Activated naive CD8-positive, alpha-beta T cell treated with anti-CD3 and anti-CD28 coated beads for 36 hours (primary cell): ENCODE results near the gene KIRREL3. TPM values are rescaled to one million over a fixed set of nuclear protein-coding genes. Genes with fewer than 3 reads are reported as not detected.

Source experiments
- DNase-seq: peaks from one replicate; pipeline ENCODE4 v3.0.0; 2021
- H3K27ac Mint-ChIP-seq: one replicate; pipeline ENCODE4 v1.8.0; 2022; ENCODE audit warnings: mild to moderate bottlenecking, moderate library complexity, mixed read lengths
- H3K27me3 Mint-ChIP-seq: one replicate; pipeline ENCODE4 v1.8.0; 2022; ENCODE audit warnings: mild to moderate bottlenecking, mixed read lengths
- H3K36me3 Mint-ChIP-seq: one replicate; pipeline ENCODE4 v1.8.0; 2021; ENCODE audit warnings: mild to moderate bottlenecking, mixed read lengths
- H3K4me1 Mint-ChIP-seq: one replicate; pipeline ENCODE4 v1.8.0; 2021; ENCODE audit warnings: mixed read lengths
- H3K4me3 Mint-ChIP-seq: one replicate; pipeline ENCODE4 v1.8.0; 2022; ENCODE audit warnings: mild to moderate bottlenecking, moderate library complexity, mixed read lengths
- H3K9me3 Mint-ChIP-seq: one replicate; pipeline ENCODE4 v1.8.0; 2022; ENCODE audit warnings: mixed read lengths
- total RNA-seq, 2 experiments: library from RNA; stranded (reverse); gene quantifications; one replicate each; pipeline ENCODE4 v1.2.3, GENCODE V29; 2021

The KIRREL3 gene
- total RNA-seq, 2 experiments from 2014 or later: not detected

DNA sequence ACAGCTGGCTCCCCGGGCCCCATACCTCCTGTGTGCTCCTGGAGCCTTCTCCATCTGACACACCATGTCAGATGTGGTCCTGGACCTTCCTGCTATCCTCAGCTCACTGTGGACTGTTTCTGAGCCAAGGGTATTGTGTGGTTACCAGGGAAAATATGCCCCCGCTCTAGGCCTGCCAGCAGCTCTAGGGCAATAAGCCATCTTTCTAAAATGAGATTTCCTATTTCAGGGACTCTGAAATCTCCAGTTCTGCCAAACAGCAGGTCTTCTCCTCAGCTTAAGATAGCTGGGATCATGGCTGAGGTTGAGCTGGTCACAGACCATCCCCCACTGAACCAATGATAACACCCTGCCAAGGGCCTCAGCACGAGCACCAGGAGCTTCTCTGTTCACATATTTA, 417.5 kb downstream of the KIRREL3 start:
- Mint-ChIP-seq H3K4me1 (no peaks in the 10 kb centered on the region), H3K27me3 (no peaks in the 10 kb centered on the region), H3K36me3 (no peaks in the 10 kb centered on the region), H3K27ac (no peak overlapping the region), H3K9me3 (no peaks in the 10 kb centered on the region), H3K4me3 (no peak overlapping the region)
- no peak for DNase-seq

DNA sequence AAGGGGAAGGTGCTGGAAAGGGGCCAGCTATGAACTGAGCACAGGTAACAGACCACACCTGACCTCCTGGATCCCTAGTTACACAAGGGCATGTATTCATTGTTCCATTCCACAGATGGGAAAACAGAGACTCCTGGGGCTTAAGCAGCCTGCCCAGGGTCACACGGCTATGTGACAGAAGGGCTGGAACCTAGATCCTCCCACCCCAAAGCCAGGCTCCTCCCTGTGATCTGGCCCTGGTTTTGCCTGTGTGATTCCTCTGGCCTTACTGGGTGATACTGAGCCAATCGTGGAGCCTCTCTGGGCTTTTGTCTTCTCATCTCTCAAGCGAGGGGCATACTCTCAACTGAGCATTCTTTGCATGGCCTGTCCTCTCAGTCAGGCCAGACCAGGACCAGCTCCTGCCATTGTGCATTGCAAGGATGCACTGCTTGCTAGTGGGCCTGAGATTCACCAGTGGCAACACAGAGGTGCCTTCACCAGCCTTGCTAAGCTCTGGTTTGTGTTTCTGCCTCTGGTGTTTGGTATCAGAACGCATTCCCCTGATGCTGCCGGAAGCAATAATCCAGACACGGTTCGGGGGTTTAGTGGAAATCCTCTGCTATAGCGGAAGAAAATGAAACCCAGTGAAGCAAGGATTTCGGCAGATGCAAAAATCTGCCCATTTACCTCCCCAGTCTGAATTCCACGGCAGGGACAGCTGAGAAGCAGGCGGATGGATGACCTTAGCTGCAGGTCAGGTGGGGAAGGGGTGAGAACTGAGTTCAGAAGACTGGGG, 418.5 kb downstream of the KIRREL3 start:
- Mint-ChIP-seq H3K27me3 (no peaks in the 10 kb centered on the region), H3K4me1 (no peaks in the 10 kb centered on the region), H3K27ac (no peak overlapping the region), H3K9me3 (no peaks in the 10 kb centered on the region), H3K36me3 (no peaks in the 10 kb centered on the region), H3K4me3 (no peak overlapping the region)
- no peak for DNase-seq

DNA sequence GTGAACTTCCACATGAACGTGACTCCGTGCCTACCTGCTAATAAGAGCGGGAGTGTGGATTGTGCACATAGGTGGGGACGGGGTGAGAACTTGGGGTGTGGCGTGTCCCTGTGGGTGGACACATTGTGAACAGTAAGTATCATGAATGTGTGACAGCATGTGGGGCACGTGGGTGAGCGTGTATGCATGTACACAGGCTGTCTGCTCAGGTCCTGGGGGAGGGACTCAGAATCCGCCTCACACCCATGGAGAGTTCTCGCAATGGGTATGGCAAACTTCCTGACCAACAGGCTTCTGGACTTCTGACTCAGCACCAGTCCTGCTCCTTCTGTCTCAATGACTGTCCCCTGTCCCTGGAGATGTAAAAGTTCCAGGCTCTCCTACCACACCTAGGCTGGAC, 422.1 kb downstream of the KIRREL3 start:
- no peaks in the 10 kb centered on the region for H3K27me3 Mint-ChIP-seq
- no peak overlapping the region for H3K27ac Mint-ChIP-seq
- no peaks in the 10 kb centered on the region for H3K36me3 Mint-ChIP-seq
- no peak for DNase-seq
- H3K4me3 Mint-ChIP-seq: no peak overlapping the region
- no peaks in the 10 kb centered on the region for H3K9me3 Mint-ChIP-seq
- H3K4me1 Mint-ChIP-seq: no peaks in the 10 kb centered on the region

DNA sequence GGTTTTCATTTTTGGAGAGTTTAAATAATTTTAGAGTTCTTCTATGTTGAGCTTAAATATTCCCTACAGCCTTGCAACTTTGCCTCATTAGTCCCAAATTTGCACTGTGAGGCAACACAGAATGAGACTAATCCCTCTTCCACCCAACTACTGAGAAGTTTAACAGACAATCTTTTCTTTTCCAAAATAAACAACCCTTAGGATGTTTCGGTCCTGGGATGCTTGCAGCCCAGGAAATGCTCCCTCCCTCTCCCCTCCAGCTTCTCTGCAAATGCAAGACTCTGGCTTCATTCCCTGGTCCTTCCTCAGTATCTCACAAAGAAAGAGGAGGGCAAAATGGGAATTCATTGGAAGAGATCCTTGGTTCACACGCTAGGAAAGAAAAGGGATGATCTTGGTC, 422.5 kb downstream of the KIRREL3 start:
- Mint-ChIP-seq H3K27ac (no peak overlapping the region), H3K9me3 (no peaks in the 10 kb centered on the region), H3K4me3 (no peak overlapping the region), H3K4me1 (no peaks in the 10 kb centered on the region), H3K36me3 (no peaks in the 10 kb centered on the region), H3K27me3 (no peaks in the 10 kb centered on the region)
- DNase-seq: no peak

DNA sequence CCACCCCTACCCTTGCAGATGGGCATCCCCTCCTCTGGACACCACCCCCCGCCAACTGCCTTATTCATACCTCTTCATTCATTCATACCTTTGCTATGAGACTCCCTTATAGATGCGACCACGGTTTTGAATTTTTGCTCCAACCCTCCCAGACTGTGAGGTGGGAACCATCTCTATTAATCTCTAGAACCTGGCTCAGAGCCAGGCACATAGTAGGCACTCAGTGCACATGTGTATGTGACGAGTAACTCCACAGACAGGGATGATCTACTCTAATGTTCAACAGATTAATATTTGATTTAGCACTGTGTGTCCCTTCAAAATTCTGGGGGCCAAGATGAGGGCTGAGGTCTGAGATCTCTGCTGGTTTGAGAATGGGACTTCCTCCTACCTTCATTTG, 424.7 kb downstream of the KIRREL3 start:
- no peak overlapping the region for H3K4me3 Mint-ChIP-seq
- no peak for DNase-seq
- H3K27ac Mint-ChIP-seq: no peak overlapping the region
- no peaks in the 10 kb centered on the region for H3K36me3 Mint-ChIP-seq
- H3K9me3 Mint-ChIP-seq: no peaks in the 10 kb centered on the region
- H3K4me1 Mint-ChIP-seq: no peaks in the 10 kb centered on the region
- peaks cover 12% of the 10 kb centered on the region for H3K27me3 Mint-ChIP-seq

DNA sequence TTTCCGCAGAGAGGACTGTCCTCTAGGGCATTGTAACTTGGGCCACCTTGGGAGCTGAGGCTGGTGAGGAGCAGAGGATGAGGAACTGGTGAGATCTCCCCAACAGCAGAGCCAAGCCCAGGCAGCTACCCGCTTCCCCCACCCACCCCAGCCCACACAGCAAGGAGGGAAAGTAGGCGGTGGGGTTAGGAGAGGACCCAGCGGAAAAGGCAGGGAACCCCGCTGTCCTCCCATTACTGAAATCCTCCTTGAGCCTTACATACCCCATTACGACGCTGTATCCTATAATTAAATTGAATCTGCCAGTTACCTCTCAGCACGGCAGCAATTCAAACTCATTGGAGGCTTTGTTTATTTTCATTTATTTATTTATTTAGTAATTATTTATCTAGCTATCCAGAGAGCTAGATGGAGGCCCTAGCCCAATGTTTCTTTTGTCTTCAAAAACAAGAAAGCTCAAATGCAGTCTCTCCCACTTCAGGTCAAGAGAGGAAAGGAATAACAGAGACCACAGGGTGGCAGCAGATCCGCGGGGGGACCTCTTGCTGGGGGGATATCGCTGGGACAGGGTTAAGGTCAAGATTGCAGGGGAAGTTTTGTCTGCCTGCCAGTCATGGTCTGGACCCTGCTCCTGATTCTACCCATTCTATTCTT, 427.1 kb downstream of the KIRREL3 start:
- peaks cover 17% of the 10 kb centered on the region for H3K27me3 Mint-ChIP-seq
- DNase-seq: no peak
- H3K36me3 Mint-ChIP-seq: no peaks in the 10 kb centered on the region
- no peak overlapping the region for H3K27ac Mint-ChIP-seq
- no peaks in the 10 kb centered on the region for H3K9me3 Mint-ChIP-seq
- no peak overlapping the region for H3K4me3 Mint-ChIP-seq
- H3K4me1 Mint-ChIP-seq: no peaks in the 10 kb centered on the region

DNA sequence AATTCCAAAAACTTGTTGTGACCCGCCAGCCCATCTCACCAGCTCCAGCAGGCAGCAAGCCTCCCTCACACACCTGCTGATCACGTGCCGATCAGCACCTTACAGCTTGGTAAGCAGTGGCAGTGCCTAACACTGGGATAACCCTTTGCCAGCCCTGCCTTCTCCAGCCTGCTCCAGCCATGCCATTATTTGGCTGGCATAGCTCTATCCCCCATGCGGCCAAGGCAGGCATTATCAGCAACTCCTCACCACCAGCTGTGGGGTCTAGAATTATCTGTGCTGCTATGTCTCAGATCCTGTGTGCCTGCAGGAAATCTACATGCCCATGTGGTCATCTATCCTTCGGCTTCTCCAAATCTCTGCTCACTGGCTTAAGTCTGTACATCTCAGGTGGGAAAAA, 430.1 kb downstream of the KIRREL3 start:
- Mint-ChIP-seq H3K4me3 (no peak overlapping the region), H3K27me3 (peaks cover 17% of the 10 kb centered on the region), H3K36me3 (no peaks in the 10 kb centered on the region), H3K9me3 (no peaks in the 10 kb centered on the region), H3K4me1 (no peaks in the 10 kb centered on the region), H3K27ac (no peak overlapping the region)
- DNase-seq: no peak

DNA sequence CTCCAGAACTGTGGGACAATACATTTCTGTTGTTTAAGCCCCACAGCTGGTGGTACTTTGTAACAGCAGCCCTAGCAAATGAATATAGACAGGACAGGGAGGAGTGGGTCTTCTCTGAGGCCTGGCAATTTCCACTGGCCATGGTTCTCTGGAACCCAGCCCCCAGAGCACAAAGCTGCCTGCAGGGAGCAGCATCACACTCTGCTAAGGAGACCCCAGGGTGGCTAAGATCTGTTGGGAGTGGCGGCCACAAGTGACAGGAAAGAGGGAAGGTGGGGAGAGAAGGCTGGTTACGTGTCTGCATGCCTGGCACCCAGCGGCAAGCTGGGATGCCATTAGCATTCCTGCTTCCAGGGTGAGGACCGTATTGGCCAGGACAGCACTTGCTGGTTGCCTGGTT, 433.2 kb downstream of the KIRREL3 start:
- Mint-ChIP-seq H3K36me3 (no peaks in the 10 kb centered on the region), H3K27ac (no peak overlapping the region), H3K9me3 (no peaks in the 10 kb centered on the region), H3K4me1 (no peaks in the 10 kb centered on the region), H3K27me3 (peaks cover 17% of the 10 kb centered on the region), H3K4me3 (no peak overlapping the region)
- DNase-seq: no peak

DNA sequence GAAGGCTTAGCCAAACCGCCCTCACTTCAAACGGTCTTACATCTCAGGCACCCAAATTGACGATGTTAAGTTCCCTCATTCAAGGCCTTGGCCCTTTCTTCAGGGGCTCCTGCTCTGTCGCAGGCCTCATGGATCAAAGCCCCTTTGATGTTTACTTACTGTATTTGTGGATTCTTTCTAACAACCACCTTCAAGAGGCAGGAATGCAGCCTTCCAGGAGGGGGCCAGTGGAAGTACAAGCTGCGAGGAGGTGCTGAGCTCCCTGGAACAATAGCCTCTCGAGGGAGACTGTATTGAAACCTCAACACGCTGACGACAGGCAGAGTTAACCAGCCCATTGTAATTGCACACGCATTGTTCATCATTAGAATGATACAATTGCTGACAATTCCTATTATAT, 436.0 kb downstream of the KIRREL3 start:
- peaks cover 12% of the 10 kb centered on the region for H3K27me3 Mint-ChIP-seq
- H3K27ac Mint-ChIP-seq: no peak overlapping the region
- no peaks in the 10 kb centered on the region for H3K36me3 Mint-ChIP-seq
- no peak overlapping the region for H3K4me3 Mint-ChIP-seq
- H3K9me3 Mint-ChIP-seq: no peaks in the 10 kb centered on the region
- DNase-seq: no peak
- no peaks in the 10 kb centered on the region for H3K4me1 Mint-ChIP-seq

DNA sequence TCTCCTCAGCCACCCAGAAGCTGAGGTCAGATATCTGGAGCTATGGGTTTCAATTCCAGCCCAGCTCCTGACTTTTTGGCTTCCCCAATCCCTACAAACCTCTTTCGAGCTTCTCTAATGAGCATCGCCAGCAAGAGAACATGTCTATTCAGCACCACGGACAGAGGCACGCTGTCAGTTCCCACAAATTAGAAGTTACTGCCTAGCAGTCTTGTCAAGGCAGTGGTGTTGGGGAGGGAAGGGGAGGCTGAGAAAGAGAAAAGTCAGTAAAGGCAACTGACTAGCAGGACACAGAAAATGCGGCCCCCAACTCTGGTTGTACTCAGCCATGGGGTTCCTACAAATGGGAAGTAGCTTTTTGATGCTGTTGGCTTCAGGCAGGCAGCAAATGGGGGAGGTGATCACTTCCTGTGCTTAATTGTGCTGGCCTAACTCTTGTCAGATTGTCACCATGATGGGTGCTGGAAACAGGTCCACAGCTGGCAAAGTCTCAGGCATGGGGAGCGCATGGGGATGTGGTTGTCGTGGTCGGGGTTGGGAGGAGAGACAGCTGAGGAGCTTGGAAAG, 439.2 kb downstream of the KIRREL3 start:
- H3K4me3 Mint-ChIP-seq: no peak overlapping the region
- H3K4me1 Mint-ChIP-seq: no peaks in the 10 kb centered on the region
- H3K27ac Mint-ChIP-seq: no peak overlapping the region
- no peaks in the 10 kb centered on the region for H3K9me3 Mint-ChIP-seq
- H3K36me3 Mint-ChIP-seq: no peaks in the 10 kb centered on the region
- DNase-seq: peak; percentile 2
- peaks cover 7% of the 10 kb centered on the region for H3K27me3 Mint-ChIP-seq

DNA sequence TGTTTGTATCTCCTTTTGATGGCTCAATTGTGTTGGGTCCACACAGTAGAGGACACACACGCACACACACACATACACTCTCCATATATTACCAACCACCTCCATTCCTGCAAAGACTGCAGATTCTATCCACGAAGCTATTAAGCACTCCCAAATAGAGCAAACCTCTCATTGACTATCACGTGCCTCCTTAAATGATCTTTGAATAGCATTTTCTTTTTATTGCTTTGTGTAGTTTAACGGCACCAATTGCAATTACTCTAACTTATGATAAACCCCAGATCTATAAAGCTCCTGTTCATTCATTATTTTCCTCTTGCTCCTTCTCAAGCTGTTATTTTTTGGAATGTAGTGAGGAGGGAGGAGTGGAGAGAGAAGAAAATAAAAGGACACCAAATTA, 440.3 kb downstream of the KIRREL3 start:
- H3K27ac Mint-ChIP-seq: no peak overlapping the region
- H3K36me3 Mint-ChIP-seq: no peaks in the 10 kb centered on the region
- peaks cover 7% of the 10 kb centered on the region for H3K27me3 Mint-ChIP-seq
- no peak overlapping the region for H3K4me3 Mint-ChIP-seq
- H3K4me1 Mint-ChIP-seq: no peaks in the 10 kb centered on the region
- H3K9me3 Mint-ChIP-seq: no peaks in the 10 kb centered on the region
- DNase-seq: no peak

DNA sequence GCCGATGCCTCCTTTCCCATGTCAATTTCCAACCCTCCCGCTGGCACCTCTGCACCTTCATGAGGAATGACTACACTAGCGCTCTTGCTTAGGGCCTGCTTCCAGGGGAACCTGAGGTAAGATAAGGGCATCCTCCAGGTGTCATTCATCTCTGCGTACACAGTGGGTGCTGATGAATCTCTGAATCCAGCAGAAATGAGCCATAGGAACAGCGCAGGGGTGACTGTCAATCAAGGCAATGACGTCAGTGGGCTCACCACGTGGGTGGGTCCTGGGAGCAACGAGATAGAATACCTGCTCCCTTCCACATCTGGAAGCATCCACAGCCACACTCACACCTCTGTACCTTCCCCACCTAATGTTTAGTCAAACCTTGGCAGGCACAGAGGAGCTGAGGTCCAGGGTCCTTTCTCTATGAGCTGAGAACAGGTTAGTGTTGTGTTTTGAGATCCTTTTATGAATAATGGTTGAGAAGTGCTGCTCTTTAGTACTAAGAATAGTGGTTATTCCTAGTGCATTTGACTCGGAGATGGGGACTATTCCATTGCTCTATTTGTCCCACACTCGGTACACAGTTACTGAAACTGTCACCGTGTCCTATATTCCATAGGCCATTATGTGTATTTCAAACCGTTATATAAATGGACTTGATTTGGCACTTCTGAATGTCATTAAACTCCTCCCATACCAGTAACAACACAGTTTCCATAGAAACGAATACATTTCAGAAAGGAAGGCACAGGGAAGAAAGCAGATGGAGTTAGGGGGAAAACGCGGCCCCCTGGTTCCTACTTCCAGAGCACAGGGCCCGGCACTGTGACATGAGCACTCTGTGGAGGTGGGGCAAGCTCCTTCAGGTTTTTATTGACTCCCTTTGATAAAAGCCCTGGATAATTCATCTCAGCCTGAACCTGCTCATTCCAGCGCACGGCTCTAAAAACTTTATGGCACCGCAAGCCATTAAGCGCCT, 451.7 kb downstream of the KIRREL3 start:
- Mint-ChIP-seq H3K4me1 (no peaks in the 10 kb centered on the region), H3K9me3 (no peaks in the 10 kb centered on the region), H3K36me3 (no peaks in the 10 kb centered on the region), H3K27ac (no peak overlapping the region), H3K4me3 (no peak overlapping the region), H3K27me3 (peaks cover 10% of the 10 kb centered on the region)
- DNase-seq: no peak

DNA sequence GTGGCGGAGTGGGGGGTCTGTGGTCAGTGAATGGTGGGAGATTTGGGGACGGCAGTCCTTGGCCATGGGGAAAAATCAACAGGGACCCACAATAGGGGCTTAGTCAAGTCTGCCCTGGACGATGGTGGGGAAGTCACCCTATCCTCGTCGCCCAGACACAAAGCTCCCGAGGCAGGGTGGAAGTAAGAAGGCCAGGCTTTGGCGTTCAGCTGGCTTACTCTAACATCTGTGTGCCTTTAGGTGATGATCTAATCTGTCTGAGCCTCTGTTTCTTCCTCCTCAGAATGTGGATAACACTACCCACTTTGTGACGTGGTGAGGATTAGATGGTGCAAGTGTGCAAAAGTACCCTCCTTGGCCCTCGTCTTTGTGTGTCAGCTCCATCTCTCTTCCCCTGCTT, 452.9 kb downstream of the KIRREL3 start:
- Mint-ChIP-seq H3K4me1 (no peaks in the 10 kb centered on the region), H3K27me3 (peaks cover 19% of the 10 kb centered on the region), H3K36me3 (no peaks in the 10 kb centered on the region), H3K9me3 (no peaks in the 10 kb centered on the region), H3K4me3 (no peak overlapping the region), H3K27ac (no peak overlapping the region)
- DNase-seq: no peak

DNA sequence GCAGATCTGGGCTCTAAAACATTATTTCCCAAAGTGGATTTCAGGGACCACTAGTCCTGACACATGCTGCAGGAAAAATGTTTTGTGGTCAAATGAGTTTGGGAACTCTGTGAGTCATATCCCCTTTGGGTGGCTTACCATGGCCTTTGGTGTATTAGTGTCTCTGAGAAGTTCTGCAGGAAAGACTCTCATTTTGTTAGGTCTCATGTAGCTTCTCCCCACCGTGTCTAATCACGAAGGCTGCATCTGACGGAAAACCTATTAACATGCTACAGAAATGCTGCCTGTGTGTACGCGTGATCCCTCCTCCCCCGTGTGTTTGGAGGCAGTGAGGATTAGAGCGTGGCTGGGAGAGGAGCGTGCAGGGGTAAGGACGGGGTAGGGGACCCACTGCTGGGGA, 453.4 kb downstream of the KIRREL3 start:
- Mint-ChIP-seq H3K27ac (no peak overlapping the region), H3K4me1 (no peaks in the 10 kb centered on the region), H3K27me3 (peaks cover 19% of the 10 kb centered on the region), H3K36me3 (no peaks in the 10 kb centered on the region), H3K4me3 (no peak overlapping the region), H3K9me3 (no peaks in the 10 kb centered on the region)
- DNase-seq: no peak

DNA sequence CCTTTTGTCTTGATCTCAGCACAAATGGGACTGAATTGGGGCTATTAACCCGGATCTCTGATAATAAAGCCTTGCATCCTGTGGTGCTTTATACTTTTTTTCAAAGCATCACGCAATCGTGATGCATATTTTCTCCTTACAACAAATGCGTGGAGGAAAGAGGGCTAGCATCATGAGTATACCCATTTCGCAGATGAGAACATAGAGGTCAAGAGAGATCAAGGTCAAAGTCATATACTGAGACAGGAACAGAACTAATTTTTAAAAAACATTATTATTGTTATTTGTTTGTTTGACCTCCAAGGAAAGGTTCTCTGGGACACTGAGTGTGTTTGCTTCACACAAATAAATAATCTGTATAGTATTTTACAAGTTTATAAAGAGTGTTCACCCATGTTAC, 453.9 kb downstream of the KIRREL3 start:
- H3K4me3 Mint-ChIP-seq: no peak overlapping the region

More for the DNA sequence above, 453.9 kb downstream of the KIRREL3 start:
- Mint-ChIP-seq H3K4me1 (no peaks in the 10 kb centered on the region), H3K36me3 (no peaks in the 10 kb centered on the region), H3K27me3 (peaks cover 19% of the 10 kb centered on the region), H3K9me3 (no peaks in the 10 kb centered on the region), H3K27ac (no peak overlapping the region)
- no peak for DNase-seq
